ENCODE results near the gene TCF25. TPM values are rescaled to one million over a fixed set of nuclear protein-coding genes. Genes with fewer than 3 reads are reported as not detected.
A peak's percentile ranks its signal among the peaks of the same experiment; 100 is the strongest.

TCF25 gene
- total RNA-seq, 1 experiment from 2014 or later, result 196 TPM

GRCh38 chr16:89858973-89859614 is 14.3 kb upstream of the TCF25 start:
- Mint-ChIP-seq H3K4me1 (ENCODE audit: low read depth, unreplicated experiment) (peaks cover 12% of the 10 kb centered on the region), H3K9me3 (ENCODE audit: unreplicated experiment) (no peaks in the 10 kb centered on the region), H3K27ac (ENCODE audit: unreplicated experiment) (no peak overlapping the region), H3K36me3 (ENCODE audit: insufficient read depth, unreplicated experiment) (peaks cover 10% of the 10 kb centered on the region), H3K4me3 (ENCODE audit: unreplicated experiment) (no peak overlapping the region), H3K27me3 (ENCODE audit: insufficient read depth, unreplicated experiment) (no peaks in the 10 kb centered on the region)
- TF ChIP-seq CTCF (IDR thresholded peaks at IDR 0.05; ENCODE audit: insufficient read depth in 1 of 2, low read depth in 1 of 2, low read length in 1 of 2, severe bottlenecking in 1 of 2, unreplicated experiment in 1 of 2), result no peak
- peaks cover 2% of the 10 kb centered on the region; the same call in 1 of the 2 replicates for H3K36me3 ChIP-seq (ENCODE audit: control insufficient read depth, insufficient read depth, low read length)
- DNase-seq, result peak in 1 of 2 experiments; percentile 34
- no peaks in the 10 kb centered on the region for H3K9me3 ChIP-seq
- H3K4me1 ChIP-seq, result no peaks in the 10 kb centered on the region; the same call in 1 of the 2 replicates
- no peaks in the 10 kb centered on the region for H3K27me3 ChIP-seq (replicated peaks; ENCODE audit: control insufficient read depth, insufficient read depth, low read length)
- no TSS peak for BruUV-seq (replicated peaks)
- ChIA-PET CTCF (interaction anchor here (0.9 to 2.3 kb wide), 2 partner anchors 66 to 158 kb away, joined by 3 to 24 read pairs; partner anchors contain the start of gene SPATA2L), POLR2A (interaction anchor here (0.9 kb wide), 1 partner anchor 14 kb away, joined by 4 read pairs; the partner anchor contains the start of gene TCF25)
- intact Hi-C loops (cut with micrococcal nuclease; ENCODE audit: unreplicated experiment), result no loop called here
- no peak overlapping the region for H3K4me3 ChIP-seq (ENCODE audit: low read depth, low read length)

- no TSS peak for BruUV-seq (replicated peaks)
- Mint-ChIP-seq H3K27ac (ENCODE audit: unreplicated experiment) (no peak overlapping the region), H3K4me1 (ENCODE audit: low read depth, unreplicated experiment) (peaks cover 17% of the 10 kb centered on the region), H3K4me3 (ENCODE audit: unreplicated experiment) (no peak overlapping the region), H3K27me3 (ENCODE audit: insufficient read depth, unreplicated experiment) (no peaks in the 10 kb centered on the region), H3K9me3 (ENCODE audit: unreplicated experiment) (no peaks in the 10 kb centered on the region), H3K36me3 (ENCODE audit: insufficient read depth, unreplicated experiment) (peaks cover 10% of the 10 kb centered on the region)
- no peak for TF ChIP-seq CTCF (IDR thresholded peaks at IDR 0.05; ENCODE audit: insufficient read depth in 1 of 2, low read depth in 1 of 2, low read length in 1 of 2, severe bottlenecking in 1 of 2, unreplicated experiment in 1 of 2)
- no peaks in the 10 kb centered on the region for H3K27me3 ChIP-seq (replicated peaks; ENCODE audit: control insufficient read depth, insufficient read depth, low read length)
- ChIA-PET POLR2A (interaction anchor here (0.9 kb wide), 1 partner anchor 14 kb away, joined by 4 read pairs; the partner anchor contains the start of gene TCF25), CTCF (interaction anchor here (0.9 to 2.3 kb wide), 3 partner anchors 51 to 159 kb away, joined by 3 to 24 read pairs (median 3); partner anchors contain the start of gene SPATA2L)
- peak in 1 of 2 experiments; percentile 32 for DNase-seq
- peaks cover 3% of the 10 kb centered on the region; the same call in 1 of the 2 replicates for H3K4me1 ChIP-seq
- intact Hi-C loops (cut with micrococcal nuclease; ENCODE audit: unreplicated experiment), result loop anchor here (2.0 kb wide), 3 partner anchors 23 to 107 kb away; no protein-coding TSS in a partner anchor
- no peak overlapping the region for H3K4me3 ChIP-seq (ENCODE audit: low read depth, low read length)
- H3K36me3 ChIP-seq (ENCODE audit: control insufficient read depth, insufficient read depth, low read length), result peaks cover 2% of the 10 kb centered on the region; the same call in 1 of the 2 replicates
- no peaks in the 10 kb centered on the region for H3K9me3 ChIP-seq
Measured at GRCh38 chr16:89859615-89860007, 13.8 kb upstream of the TCF25 start.

GRCh38 chr16:89860747-89861304 is 12.6 kb upstream of the TCF25 start:
- H3K27me3 ChIP-seq (replicated peaks; ENCODE audit: control insufficient read depth, insufficient read depth, low read length), result no peaks in the 10 kb centered on the region
- H3K4me3 ChIP-seq (ENCODE audit: low read depth, low read length), result no peak overlapping the region
- peak; percentile 99 for TF ChIP-seq CTCF (IDR thresholded peaks at IDR 0.05; ENCODE audit: insufficient read depth in 1 of 2, low read depth in 1 of 2, low read length in 1 of 2, severe bottlenecking in 1 of 2, unreplicated experiment in 1 of 2)
- peaks cover 21% of the 10 kb centered on the region for H3K4me1 Mint-ChIP-seq (ENCODE audit: low read depth, unreplicated experiment)
- H3K27me3 Mint-ChIP-seq (ENCODE audit: insufficient read depth, unreplicated experiment), result no peaks in the 10 kb centered on the region
- H3K9me3 Mint-ChIP-seq (ENCODE audit: unreplicated experiment), result no peaks in the 10 kb centered on the region
- BruUV-seq (replicated peaks), result no TSS peak
- peak; percentile 88 to 91 for DNase-seq
- ChIA-PET CTCF (interaction anchor here (0.6 to 2.3 kb wide), 13 partner anchors 13 to 160 kb away, joined by 3 to 24 read pairs (median 5); partner anchors contain the start of genes FANCA and SPATA2L), POLR2A (interaction anchor here (1.3 kb wide), 1 partner anchor 23 kb away, joined by 4 read pairs; no protein-coding TSS in a partner anchor)
- H3K36me3 ChIP-seq (ENCODE audit: control insufficient read depth, insufficient read depth, low read length), result peaks cover 2% of the 10 kb centered on the region; the same call in 1 of the 2 replicates
- peak overlapping the region; percentile 82 for H3K27ac Mint-ChIP-seq (ENCODE audit: unreplicated experiment)
- H3K36me3 Mint-ChIP-seq (ENCODE audit: insufficient read depth, unreplicated experiment), result peaks cover 10% of the 10 kb centered on the region
- H3K9me3 ChIP-seq, result no peaks in the 10 kb centered on the region
- intact Hi-C loops (cut with micrococcal nuclease; ENCODE audit: unreplicated experiment), result loop anchor here (1.0 to 2.0 kb wide), 5 partner anchors 24 to 161 kb away; no protein-coding TSS in a partner anchor
- H3K4me1 ChIP-seq, result peaks cover 3% of the 10 kb centered on the region; the same call in 1 of the 2 replicates
- H3K4me3 Mint-ChIP-seq (ENCODE audit: unreplicated experiment), result no peak overlapping the region

All from Caco-2 (cell line).